CD4-positive, alpha-beta T cell (primary cell): ENCODE data around the gene HUWE1. TPM values are rescaled to one million over a fixed set of nuclear protein-coding genes. Genes with fewer than 3 reads are reported as not detected.

Source experiments
- ATAC-seq: fragments of 200-7000 bp; cut with Tn5 transposase; one replicate; pipeline ENCODE4 v1.10.0; 2022; ENCODE audit warnings: mild to moderate bottlenecking; ENCODE audit not compliant: poor library complexity
- CTCF ChIA-PET: fragments of 350-600 bp; sonication (Branson Sonifier 250); formaldehyde crosslinking; loops from one replicate; lab custom pipeline; 2021; ENCODE audit warnings: antibody characterized with exemption, inconsistent platforms; lab: Charles Lee
- POLR2A ChIA-PET: fragments of 350-600 bp; sonication (Branson Sonifier 250); formaldehyde crosslinking; loops from one replicate; lab custom pipeline; 2021; ENCODE audit warnings: antibody characterized with exemption, inconsistent platforms; lab: Charles Lee
- DNase-seq, 14 experiments: peaks; one replicate each; pipeline ENCODE4 v3.0.0-alpha.2; 2013 to 2020; ENCODE audit warnings: mixed read lengths in 2 of 14
- H3K27ac ChIP-seq, 2 donors: one replicate each; pipeline versions ENCODE4 v1.5.1 to v1.7.0; 2013; ENCODE audit warnings: low read length in 2 of 2, low read depth in 1 of 2, mild to moderate bottlenecking in 1 of 2
- H3K27me3 ChIP-seq, 2 experiments: 1 replicate in 1 of 2; 2 replicates in 1 of 2; pipeline versions ENCODE4 v1.6.1 to v1.7.0; 2013; ENCODE audit warnings: low read length in 2 of 2, control low read depth in 1 of 2, mild to moderate bottlenecking in 1 of 2, moderate library complexity in 1 of 2; ENCODE audit not compliant: insufficient read depth in 2 of 2, control insufficient read depth in 1 of 2
- H3K36me3 ChIP-seq: one replicate; pipeline ENCODE4 v1.6.1; 2013; ENCODE audit warnings: low read length, control low read depth; ENCODE audit not compliant: insufficient read depth
- H3K4me1 ChIP-seq: one replicate; pipeline ENCODE4 v1.6.1; 2013; ENCODE audit warnings: low read length, control low read depth; ENCODE audit not compliant: insufficient read depth
- H3K4me3 ChIP-seq: one replicate; pipeline ENCODE4 v1.5.1; 2013; ENCODE audit warnings: mild to moderate bottlenecking, low read length, moderate library complexity
- H3K9me3 ChIP-seq, 2 experiments: 1 replicate in 1 of 2; 2 replicates in 1 of 2; pipeline versions ENCODE4 v1.6.1 to v1.7.0; 2013; ENCODE audit warnings: low read length in 2 of 2, mild to moderate bottlenecking in 2 of 2, control low read depth in 1 of 2, moderate library complexity in 1 of 2; ENCODE audit not compliant: control insufficient read depth in 1 of 2, insufficient read depth in 1 of 2
- H3K27ac Mint-ChIP-seq: one replicate; pipeline ENCODE4 v1.8.0; 2020; ENCODE audit warnings: mixed read lengths
- H3K27me3 Mint-ChIP-seq: one replicate; pipeline ENCODE4 v1.8.0; 2021; ENCODE audit warnings: mixed read lengths
- H3K36me3 Mint-ChIP-seq: one replicate; pipeline ENCODE4 v1.8.0; 2021; ENCODE audit warnings: low read depth, mixed read lengths
- H3K4me1 Mint-ChIP-seq: one replicate; pipeline ENCODE4 v1.8.0; 2021; ENCODE audit warnings: low read depth, mixed read lengths
- H3K4me3 Mint-ChIP-seq: one replicate; pipeline ENCODE4 v1.8.0; 2020; ENCODE audit warnings: mild to moderate bottlenecking, mixed read lengths
- H3K9me3 Mint-ChIP-seq: one replicate; pipeline ENCODE4 v1.8.0; 2020; ENCODE audit warnings: mixed read lengths
- CTCF ChIP-seq: fragments of 200-600 bp; IDR thresholded peaks from one replicate; pipeline ENCODE4 v1.8.0; 2022; ENCODE audit warnings: antibody characterized with exemption, mild to moderate bottlenecking
- intact Hi-C, 2 experiments: fragments of 100-400 bp; cut with DNase I in 1 of 2; cut with micrococcal nuclease in 1 of 2; formaldehyde crosslinking; loops; one replicate each; pipeline versions ENCODE4 v1.15.1 to v1.9.0; 2023 to 2025; cut with DNase I, micrococcal nuclease
- total RNA-seq, 174 experiments: library from RNA in 2 of 174; stranded (reverse) in 2 of 174; gene quantifications; one replicate each; pipeline ENCODE4 v1.2.3 and lab custom pipeline; 2021 to 2026

HUWE1 gene
- total RNA-seq, 2 experiments from 2014 or later: 127 TPM

GRCh38 chrX:53642337-53642736 lies 44.2 kb downstream of the HUWE1 start:
- no peak overlapping the region for H3K27ac ChIP-seq
- Mint-ChIP-seq H3K36me3 (peaks cover 91% of the 10 kb centered on the region), H3K9me3 (no peaks in the 10 kb centered on the region), H3K4me3 (no peak overlapping the region), H3K4me1 (no peaks in the 10 kb centered on the region), H3K27me3 (no peaks in the 10 kb centered on the region), H3K27ac (no peak overlapping the region)
- no peaks in the 10 kb centered on the region for H3K27me3 ChIP-seq
- no peak for ATAC-seq
- intact Hi-C loops: no loop called here
- no peak for DNase-seq
- POLR2A ChIA-PET: no interaction called here
- H3K4me3 ChIP-seq: no peak overlapping the region
- no peak for TF ChIP-seq CTCF
- CTCF ChIA-PET: no interaction called here
- peaks cover 75% of the 10 kb centered on the region for H3K36me3 ChIP-seq
- H3K9me3 ChIP-seq: no peaks in the 10 kb centered on the region
- no peaks in the 10 kb centered on the region for H3K4me1 ChIP-seq

- H3K36me3 ChIP-seq: peaks cover 65% of the 10 kb centered on the region
- H3K4me3 ChIP-seq: no peak overlapping the region
- no peaks in the 10 kb centered on the region for H3K9me3 ChIP-seq
- Mint-ChIP-seq H3K27me3 (no peaks in the 10 kb centered on the region), H3K4me1 (peaks cover 7% of the 10 kb centered on the region), H3K36me3 (peaks cover 81% of the 10 kb centered on the region), H3K27ac (no peak overlapping the region), H3K9me3 (no peaks in the 10 kb centered on the region), H3K4me3 (no peak overlapping the region)
- CTCF ChIA-PET: no interaction called here
- H3K27ac ChIP-seq: no peak overlapping the region
- H3K27me3 ChIP-seq: no peaks in the 10 kb centered on the region
- POLR2A ChIA-PET: no interaction called here
- TF ChIP-seq CTCF: no peak
- H3K4me1 ChIP-seq: no peaks in the 10 kb centered on the region
- ATAC-seq (no peak), DNase-seq (no peak)
- intact Hi-C loops: no loop called here
These were observed 47.3 kb downstream of the HUWE1 start for GRCh38 chrX:53639257-53639656.

- Mint-ChIP-seq H3K27me3 (no peaks in the 10 kb centered on the region), H3K4me3 (no peak overlapping the region), H3K36me3 (peaks cover 82% of the 10 kb centered on the region), H3K4me1 (peaks cover 7% of the 10 kb centered on the region), H3K27ac (no peak overlapping the region), H3K9me3 (no peaks in the 10 kb centered on the region)
- intact Hi-C loops: no loop called here
- Histone ChIP-seq H3K27ac (no peak overlapping the region), H3K27me3 (no peaks in the 10 kb centered on the region), H3K4me1 (no peaks in the 10 kb centered on the region), H3K9me3 (no peaks in the 10 kb centered on the region), H3K36me3 (peaks cover 65% of the 10 kb centered on the region), H3K4me3 (no peak overlapping the region)
- TF ChIP-seq CTCF: no peak
- POLR2A ChIA-PET: no interaction called here
- no peak for ATAC-seq
- CTCF ChIA-PET: interaction anchor here (0.7 kb wide), 1 partner anchor 41 kb away, joined by 3 read pairs; no protein-coding TSS in a partner anchor
- no peak for DNase-seq
These were observed 49.0 kb downstream of the HUWE1 start for GRCh38 chrX:53637479-53637878.
